Endothelial cell of umbilical vein (primary cell): ENCODE data around the gene TENT5C. TPM values are rescaled to one million over a fixed set of nuclear protein-coding genes. Genes with fewer than 3 reads are reported as not detected.

Source experiments
- BruUV-seq: library from RNA; stranded (reverse); fragments of 400-500 nt; replicated peaks from 2 replicates; lab custom pipeline; 2021; lab: Mats Ljungman, UMichigan
- CTCF ChIA-PET: fragments of 300-600, 350-600 bp; sonication (Branson Sonifier 250); formaldehyde crosslinking; loops from one replicate; lab custom pipeline; 2021; ENCODE audit warnings: antibody characterized with exemption, inconsistent platforms; lab: Charles Lee
- POLR2A ChIA-PET: fragments of 300-600, 350-600 bp; sonication (Branson Sonifier 250); formaldehyde crosslinking; loops from one replicate; lab custom pipeline; 2021; ENCODE audit warnings: antibody characterized with exemption, inconsistent platforms; lab: Charles Lee
- DNase-seq: peaks from one replicate; pipeline ENCODE4 v3.0.0-alpha.2; 2011; ENCODE audit warnings: low read depth, low spot score
- FAIRE-seq: peaks from 2 replicates; lab custom pipeline; 2011; peaks lifted over from hg19 to GRCh38; lab: Jason Lieb, UNC
- H2AFZ ChIP-seq: 2 replicates; pipeline ENCODE4 v1.6.0; 2012; ENCODE audit warnings: low read depth, low read length, control low read depth, inconsistent platforms
- H3K27ac ChIP-seq: 2 replicates; pipeline ENCODE4 v1.5.1; 2011; ENCODE audit warnings: low read depth, mild to moderate bottlenecking, control low read depth, low read length, moderate library complexity; ENCODE audit not compliant: insufficient read depth
- H3K27me3 ChIP-seq, 2 experiments: 2 replicates each; pipeline versions ENCODE4 v1.6.0 to v1.6.1; 2011; ENCODE audit warnings: low read length in 2 of 2, mixed read lengths in 1 of 2; ENCODE audit not compliant: control insufficient read depth in 2 of 2, insufficient read depth in 2 of 2
- H3K36me3 ChIP-seq, 2 experiments: 2 replicates in 1 of 2; 3 replicates in 1 of 2; pipeline ENCODE4 v1.5.1; 2011; ENCODE audit warnings: low read length in 2 of 2, mild to moderate bottlenecking in 1 of 2, moderate library complexity in 1 of 2; ENCODE audit not compliant: control insufficient read depth in 2 of 2, insufficient read depth in 2 of 2; ENCODE audit errors: extremely low read depth in 1 of 2
- H3K4me1 ChIP-seq: 3 replicates; pipeline ENCODE4 v1.5.1; 2011; ENCODE audit warnings: mild to moderate bottlenecking, low read length; ENCODE audit not compliant: control insufficient read depth, insufficient read depth; ENCODE audit errors: extremely low read depth
- H3K4me2 ChIP-seq: 2 replicates; pipeline ENCODE4 v1.6.1; 2011; ENCODE audit warnings: low read length, control low read depth, mixed read lengths; ENCODE audit not compliant: insufficient read depth
- H3K4me3 ChIP-seq, 3 experiments: fragments of 200-600 bp in 1 of 3; sonication (generic), shearing (Covaris generic) in 1 of 3; replicated peaks in 1 of 3; 2 replicates each; pipeline ENCODE4 v1.5.1; 2011 to 2016; ENCODE audit warnings: control low read depth in 3 of 3, low read length in 3 of 3, mild to moderate bottlenecking in 2 of 3, inconsistent platforms in 1 of 3, low read depth in 1 of 3, moderate library complexity in 1 of 3; ENCODE audit not compliant: insufficient read depth in 1 of 3
- H3K79me2 ChIP-seq: 2 replicates; pipeline ENCODE4 v1.6.0; 2012; ENCODE audit warnings: low read length, inconsistent platforms; ENCODE audit not compliant: control insufficient read depth, insufficient read depth
- H3K9ac ChIP-seq: replicated peaks from 2 replicates; pipeline ENCODE3; 2011; ENCODE audit warnings: low read length, control low read depth; ENCODE audit not compliant: insufficient read depth; ENCODE audit errors: extremely low read depth
- H3K9me1 ChIP-seq: replicated peaks from 3 replicates; pipeline ENCODE4 v1.6.0; 2011; ENCODE audit warnings: mild to moderate bottlenecking, low read length; ENCODE audit not compliant: control insufficient read depth, insufficient read depth; ENCODE audit errors: extremely low read depth
- H3K9me3 ChIP-seq: replicated peaks from 2 replicates; pipeline ENCODE4 v1.5.1; 2012; ENCODE audit warnings: low read length, inconsistent platforms; ENCODE audit not compliant: control insufficient read depth, insufficient read depth
- H4K20me1 ChIP-seq: replicated peaks from 2 replicates; pipeline ENCODE3; 2011; ENCODE audit warnings: mild to moderate bottlenecking, low read length; ENCODE audit not compliant: control insufficient read depth, insufficient read depth; ENCODE audit errors: extremely low read depth
- EZH2 ChIP-seq: IDR thresholded peaks from 2 replicates; pipeline ENCODE4 v1.6.1; 2012; ENCODE audit warnings: borderline replicate concordance, low read depth, mild to moderate bottlenecking, moderate library complexity, low read length, inconsistent platforms; ENCODE audit not compliant: severe bottlenecking
- FOS ChIP-seq: IDR thresholded peaks from 2 replicates; pipeline ENCODE4 v1.6.1; 2011; ENCODE audit warnings: mild to moderate bottlenecking, low read length, moderate library complexity, borderline replicate concordance; ENCODE audit not compliant: insufficient read depth
- GATA2 ChIP-seq: IDR thresholded peaks from 2 replicates; pipeline ENCODE4 v1.7.0; 2011; ENCODE audit warnings: low read depth, mild to moderate bottlenecking, moderate library complexity, mixed read lengths, low read length; ENCODE audit not compliant: insufficient read length, insufficient read depth
- POLR2A ChIP-seq: IDR thresholded peaks from 2 replicates; pipeline ENCODE4 v1.6.1; 2012; ENCODE audit warnings: low read depth, mild to moderate bottlenecking, control low read depth, low read length
- POLR2AphosphoS5 ChIP-seq: IDR thresholded peaks from 2 replicates; pipeline ENCODE4 v1.6.1; 2012; ENCODE audit warnings: low read depth, mild to moderate bottlenecking, control low read depth, low read length, moderate library complexity; ENCODE audit not compliant: insufficient read depth
- dilution Hi-C: fragments of 300-500 bp; cut with MboI; formaldehyde crosslinking; loops from one replicate; pipeline ENCODE4 v1.15.0; 2019; ENCODE audit warnings: low sequenced_read_pairs; ENCODE audit not compliant: extremely low pct_ligation_motif_present
- intact Hi-C: fragments of 100-400 bp; cut with micrococcal nuclease; formaldehyde crosslinking; loops from one replicate; pipeline ENCODE4 v1.10.0; 2022
- polyA plus RNA-seq, 4 experiments: library from polyadenylated mRNA; depleted of rRNA in 3 of 4; stranded (reverse) in 3 of 4; unstranded in 1 of 4; fragments of >200 nt; gene quantifications; 2 replicates each; pipeline versions ENCODE4 v1.2.1 to v1.2.3, GENCODE V29; 2011 to 2012; ENCODE audit warnings: missing spikeins in 1 of 4
- total RNA-seq: library from RNA; stranded (reverse); gene quantifications from 2 replicates; pipeline ENCODE4 v1.2.3, GENCODE V29; 2021

TENT5C gene
- total and polyA plus RNA-seq, 2 donors (not counting 3 experiments of a cell fraction or from before 2014, with no cell fraction given), result 0.06 to 0.22 TPM

DNA sequence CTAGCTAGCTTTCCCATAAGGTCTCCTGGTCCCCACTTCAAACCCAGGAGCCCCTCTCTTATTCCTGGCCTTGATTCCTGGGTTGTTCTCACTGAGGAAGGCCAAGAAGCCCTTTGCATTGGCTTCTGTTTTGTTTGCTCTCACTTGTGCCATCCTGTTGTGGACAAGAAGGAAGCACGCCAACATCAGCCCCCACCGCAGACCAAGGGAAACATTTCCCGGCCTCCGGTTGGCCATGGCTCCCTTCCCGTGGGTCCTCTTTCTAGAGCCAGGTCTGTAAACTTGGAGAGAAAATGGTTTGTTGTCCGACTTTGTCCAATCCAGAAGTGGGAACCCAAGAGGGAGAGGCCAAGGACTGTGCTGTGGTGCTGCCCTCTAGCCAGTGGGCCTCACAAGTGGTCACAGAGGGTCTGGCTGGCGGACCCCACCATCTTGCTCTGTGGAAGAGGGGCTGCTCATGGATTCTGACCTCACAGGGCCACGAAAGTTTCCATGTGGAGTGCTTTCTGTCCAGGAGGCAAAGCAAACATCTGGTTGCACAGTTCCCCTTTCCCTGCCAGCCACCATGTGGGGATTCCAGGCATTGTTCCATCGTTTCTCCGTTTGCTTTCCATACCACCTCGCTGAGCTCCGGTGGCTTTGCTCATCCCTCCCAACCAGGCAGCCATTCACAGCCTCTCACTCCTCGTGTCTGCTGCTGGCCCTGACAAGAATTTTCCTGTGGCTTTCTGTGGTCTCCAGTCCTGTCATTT lies 18.9 kb upstream of the TENT5C start:
- no peaks in the 10 kb centered on the region for H3K9me3 ChIP-seq
- H2AFZ ChIP-seq, result no peak overlapping the region
- FAIRE-seq (no peak), DNase-seq (no peak)
- ChIA-PET POLR2A (no interaction called here), CTCF (interaction anchor here (1.1 to 2.0 kb wide), 2 partner anchors 12 to 14 kb away, joined by 3 to 4 read pairs; no protein-coding TSS in a partner anchor)
- H3K27ac ChIP-seq, result no peak overlapping the region
- H3K4me1 ChIP-seq, result no peaks in the 10 kb centered on the region
- intact Hi-C loops (no loop called here), dilution Hi-C loops (no loop called here)
- no peaks in the 10 kb centered on the region for H3K79me2 ChIP-seq
- BruUV-seq, result no TSS peak
- no peak overlapping the region for H3K4me3 ChIP-seq
- TF ChIP-seq POLR2AphosphoS5 (no peak), GATA2 (no peak), FOS (no peak), EZH2 (no peak), POLR2A (no peak)
- H3K36me3 ChIP-seq, result no peaks in the 10 kb centered on the region
- no peaks in the 10 kb centered on the region for H3K27me3 ChIP-seq
- no peaks in the 10 kb centered on the region for H3K9me1 ChIP-seq
- no peak overlapping the region for H3K4me2 ChIP-seq
- H3K9ac ChIP-seq, result no peak overlapping the region
- no peaks in the 10 kb centered on the region for H4K20me1 ChIP-seq
